HEK293T (cell line): ENCODE data around the gene OTUB2.

Source experiments
- CTCF ChIA-PET: fragments of 350-600 bp; formaldehyde crosslinking; extraction: SDS; loops from one replicate; lab custom pipeline; 2021; ENCODE audit warnings: antibody characterized with exemption, inconsistent platforms; lab: Yijun Ruan, JAX
- POLR2A ChIA-PET: fragments of 350-600 bp; formaldehyde crosslinking; extraction: SDS; loops from one replicate; lab custom pipeline; 2020; ENCODE audit warnings: antibody characterized with exemption, inconsistent platforms; lab: Yijun Ruan, JAX
- DNase-seq: peaks from one replicate; pipeline ENCODE4 v3.0.0; 2012; ENCODE audit warnings: mixed read lengths; ENCODE audit errors: extremely low spot score
- ARNT ChIP-seq: fragments of 450-650 bp; IDR thresholded peaks from 2 replicates; pipeline ENCODE4 v1.6.1; 2017; ENCODE audit warnings: mild to moderate bottlenecking
- BHLHE40 ChIP-seq: fragments of 450-650 bp; IDR thresholded peaks from 2 replicates; pipeline ENCODE4 v1.6.1; 2016; ENCODE audit warnings: mild to moderate bottlenecking, moderate library complexity, borderline replicate concordance
- CTBP1 ChIP-seq: fragments of 450-650 bp; IDR thresholded peaks from 2 replicates; pipeline ENCODE4 v1.6.1; 2016; ENCODE audit warnings: borderline replicate concordance
- ELF4 ChIP-seq: fragments of 450-650 bp; IDR thresholded peaks from 2 replicates; pipeline ENCODE4 v1.6.1; 2017; ENCODE audit warnings: antibody characterized with exemption
- FOXA1 ChIP-seq: fragments of 450-650 bp; IDR thresholded peaks from 2 replicates; pipeline ENCODE4 v1.6.1; 2016; ENCODE audit warnings: mild to moderate bottlenecking
- FOXK2 ChIP-seq: fragments of 450-650 bp; IDR thresholded peaks from 2 replicates; pipeline ENCODE4 v1.6.1; 2016; ENCODE audit warnings: mild to moderate bottlenecking
- FOXM1 ChIP-seq: fragments of 450-650 bp; IDR thresholded peaks from 2 replicates; pipeline ENCODE4 v1.6.1; 2017; ENCODE audit warnings: mild to moderate bottlenecking, borderline replicate concordance
- HDGF ChIP-seq: fragments of 450-650 bp; IDR thresholded peaks from 2 replicates; pipeline ENCODE4 v1.6.1; 2017; ENCODE audit warnings: antibody characterized with exemption, borderline replicate concordance
- L3MBTL2 ChIP-seq: fragments of 450-650 bp; conservative IDR thresholded peaks from 2 replicates; pipeline ENCODE4 v1.6.1; 2016; ENCODE audit warnings: mild to moderate bottlenecking
- LEF1 ChIP-seq: fragments of 450-650 bp; IDR thresholded peaks from 2 replicates; pipeline ENCODE4 v1.6.1; 2017; ENCODE audit warnings: mild to moderate bottlenecking, borderline replicate concordance
- NFRKB ChIP-seq: fragments of 450-650 bp; IDR thresholded peaks from 2 replicates; pipeline ENCODE4 v1.6.1; 2016; ENCODE audit warnings: mild to moderate bottlenecking, moderate library complexity
- SP1 ChIP-seq: fragments of 450-650 bp; IDR thresholded peaks from 2 replicates; pipeline ENCODE4 v1.6.1; 2017
- SUZ12 ChIP-seq: fragments of 450-650 bp; IDR thresholded peaks from 2 replicates; pipeline ENCODE4 v1.6.1; 2016; ENCODE audit warnings: mild to moderate bottlenecking
- TARDBP ChIP-seq: fragments of 450-650 bp; IDR thresholded peaks from 2 replicates; pipeline ENCODE4 v1.6.1; 2016
- ZNF384 ChIP-seq: fragments of 450-650 bp; IDR thresholded peaks from 2 replicates; pipeline ENCODE4 v1.6.1; 2016
- TF ChIP-seq, protein P1 (sequence below): fragments of 450-650 bp; IDR thresholded peaks from 2 replicates; pipeline ENCODE4 v1.6.1; 2016

Gene OTUB2

DNA sequence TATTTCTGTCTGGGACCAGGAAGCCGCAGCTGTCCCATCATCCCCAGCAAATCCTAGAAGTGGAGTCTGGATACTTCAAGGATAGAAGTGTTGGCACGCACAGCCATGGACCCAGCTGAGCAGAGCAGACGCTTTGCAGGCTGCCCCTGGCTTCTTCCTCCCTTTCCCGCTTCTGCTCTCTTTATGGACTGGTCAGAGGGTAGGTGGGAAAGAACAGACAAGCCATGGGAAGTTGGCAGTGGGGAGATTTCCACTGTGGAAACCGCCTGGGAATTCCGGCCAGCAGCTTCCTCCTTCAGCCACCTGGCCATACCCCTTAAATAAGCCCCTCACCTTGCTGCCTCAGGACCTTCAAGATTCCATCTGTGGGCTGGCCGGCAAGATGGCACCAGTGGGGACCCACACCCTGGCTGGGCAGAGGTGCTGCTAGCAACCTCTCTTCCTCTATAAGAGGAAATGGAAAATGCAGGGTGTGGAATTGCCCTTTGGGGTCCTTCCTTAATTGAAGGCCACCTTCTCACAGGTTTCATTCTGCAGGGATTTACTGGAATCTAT lies 20.6 kb downstream of the OTUB2 start:
- no peak for DNase-seq
- POLR2A ChIA-PET: no interaction called here
- TF ChIP-seq SP1: no peak
- TF ChIP-seq FOXK2: no peak
- no peak for TF ChIP-seq FOXM1
- TF ChIP-seq, protein P1, sequence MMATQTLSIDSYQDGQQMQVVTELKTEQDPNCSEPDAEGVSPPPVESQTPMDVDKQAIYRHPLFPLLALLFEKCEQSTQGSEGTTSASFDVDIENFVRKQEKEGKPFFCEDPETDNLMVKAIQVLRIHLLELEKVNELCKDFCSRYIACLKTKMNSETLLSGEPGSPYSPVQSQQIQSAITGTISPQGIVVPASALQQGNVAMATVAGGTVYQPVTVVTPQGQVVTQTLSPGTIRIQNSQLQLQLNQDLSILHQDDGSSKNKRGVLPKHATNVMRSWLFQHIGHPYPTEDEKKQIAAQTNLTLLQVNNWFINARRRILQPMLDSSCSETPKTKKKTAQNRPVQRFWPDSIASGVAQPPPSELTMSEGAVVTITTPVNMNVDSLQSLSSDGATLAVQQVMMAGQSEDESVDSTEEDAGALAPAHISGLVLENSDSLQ: no peak
- TF ChIP-seq ELF4: no peak
- TF ChIP-seq SUZ12: no peak
- TF ChIP-seq BHLHE40: no peak
- TF ChIP-seq HDGF: no peak
- TF ChIP-seq NFRKB: no peak
- no peak for TF ChIP-seq TARDBP
- no peak for TF ChIP-seq ARNT
- no peak for TF ChIP-seq LEF1
- TF ChIP-seq FOXA1: no peak
- TF ChIP-seq ZNF384: no peak
- no peak for TF ChIP-seq CTBP1
- TF ChIP-seq L3MBTL2: no peak
- CTCF ChIA-PET: no interaction called here

- ChIA-PET CTCF (no interaction called here), POLR2A (no interaction called here)
- TF ChIP-seq ELF4 (no peak), ARNT (no peak), LEF1 (no peak), NFRKB (no peak), HDGF (no peak), FOXM1 (no peak), BHLHE40 (no peak), FOXA1 (no peak), CTBP1 (no peak), ZNF384 (no peak)
- TF ChIP-seq, protein P1: no peak
- DNase-seq: no peak
Measured at GRCh38 chr14:94047581-94047980, 21.4 kb downstream of the OTUB2 start.

DNA sequence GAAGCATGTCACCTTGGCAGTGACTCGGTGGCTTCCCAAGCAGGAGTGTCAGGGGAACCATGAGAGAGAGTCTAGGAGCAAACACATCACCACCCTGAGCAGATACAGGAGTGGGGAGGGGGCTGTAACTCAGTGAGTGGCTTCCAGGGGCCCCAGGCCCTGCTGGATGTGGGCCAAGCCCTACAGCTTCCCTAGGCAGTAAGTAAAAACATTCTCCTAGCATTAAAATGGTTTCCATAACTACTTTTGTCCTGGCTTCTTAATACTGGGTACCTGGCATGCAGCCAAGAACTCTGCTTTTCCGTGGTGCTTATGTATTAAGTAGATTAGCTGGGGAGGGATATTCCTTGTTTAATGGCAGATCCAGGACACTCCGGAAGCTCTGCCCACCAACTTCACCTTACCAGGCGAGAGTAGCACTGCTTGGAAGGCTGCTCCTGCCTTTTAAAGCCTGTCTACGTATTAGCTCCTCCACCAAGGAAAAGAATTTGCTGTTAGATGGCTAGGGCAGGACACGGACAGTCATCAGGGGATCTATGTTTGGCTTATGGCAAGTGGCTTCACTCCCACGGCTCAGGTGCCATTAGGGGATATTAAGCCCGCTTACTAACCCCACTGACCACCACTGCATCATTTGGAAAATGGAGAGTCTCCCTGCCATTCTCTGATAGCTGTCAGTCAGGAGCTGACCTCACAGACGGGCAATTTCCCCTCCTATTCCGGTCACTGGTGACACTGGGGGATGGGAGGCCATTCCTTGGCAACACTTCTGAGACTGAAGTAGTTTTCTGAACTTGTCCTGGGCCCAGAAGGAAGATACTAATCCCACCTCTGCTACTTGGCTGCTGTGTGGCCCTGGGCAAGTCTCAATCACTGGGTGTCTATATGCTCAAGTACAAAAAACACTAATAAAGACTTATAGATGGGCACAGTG lies 22.8 kb downstream of the OTUB2 start:
- TF ChIP-seq, protein P1: no peak
- TF ChIP-seq LEF1 (no peak), SUZ12 (no peak), L3MBTL2 (no peak), HDGF (no peak), FOXM1 (no peak), TARDBP (no peak), ELF4 (no peak), BHLHE40 (no peak), NFRKB (no peak), CTBP1 (no peak), FOXK2 (no peak), SP1 (no peak), ZNF384 (no peak), FOXA1 (no peak), ARNT (no peak)
- CTCF ChIA-PET: interaction anchor here (0.8 to 1.5 kb wide), 3 partner anchors 12 to 109 kb away, joined by 3 to 4 read pairs (median 3); no protein-coding TSS in a partner anchor
- POLR2A ChIA-PET: no interaction called here
- DNase-seq: no peak

DNA sequence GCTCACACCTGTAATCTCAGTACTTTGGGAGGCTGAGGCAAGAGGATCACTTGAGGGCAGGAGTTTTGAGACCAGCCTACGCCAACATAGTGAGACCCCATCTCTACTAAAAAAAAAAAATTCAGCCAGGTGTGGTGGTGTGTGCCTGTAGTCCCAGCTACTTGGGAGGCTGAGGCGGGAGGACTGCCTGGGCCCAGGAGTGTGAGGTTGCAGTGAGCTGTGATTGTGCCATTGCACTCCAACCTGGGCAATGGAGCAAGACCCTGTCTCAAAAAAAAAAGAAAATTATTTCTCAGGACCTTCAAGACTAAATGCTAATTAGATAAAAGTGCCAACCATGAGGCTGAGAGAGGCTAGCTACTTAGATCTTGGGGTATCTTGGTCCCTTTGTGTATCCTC lies 23.5 kb downstream of the OTUB2 start:
- CTCF ChIA-PET: interaction anchor here (1.0 to 1.5 kb wide), 2 partner anchors 13 to 110 kb away, joined by 3 to 4 read pairs; no protein-coding TSS in a partner anchor
- no peak for TF ChIP-seq HDGF
- no peak for TF ChIP-seq LEF1
- no peak for TF ChIP-seq CTBP1
- no peak for TF ChIP-seq TARDBP
- TF ChIP-seq NFRKB: no peak
- TF ChIP-seq ARNT: no peak
- TF ChIP-seq ELF4: no peak
- TF ChIP-seq ZNF384: no peak
- TF ChIP-seq, protein P1: no peak
- POLR2A ChIA-PET: no interaction called here

More for the DNA sequence above, 23.5 kb downstream of the OTUB2 start:
- DNase-seq: no peak
